Bronchial epithelial cell (primary cell): ENCODE measurements around the gene XDH. TPM values are rescaled to one million over a fixed set of nuclear protein-coding genes. Genes with fewer than 3 reads are reported as not detected.
A peak's percentile ranks its signal among the peaks of the same experiment; 100 is the strongest.

Source experiments
- DNase-seq: peaks from one replicate; pipeline ENCODE4 v3.0.0-alpha.2; 2010; ENCODE audit warnings: low read depth
- FAIRE-seq: peaks from 2 replicates; lab custom pipeline; 2011; peaks lifted over from hg19 to GRCh38; lab: Jason Lieb, UNC
- H3K27me3 ChIP-seq: 2 replicates; pipeline ENCODE4 v1.5.1; 2011; ENCODE audit warnings: low read length; ENCODE audit not compliant: control insufficient read depth, insufficient read depth
- H3K36me3 ChIP-seq: 2 replicates; pipeline ENCODE4 v1.5.1; 2011; ENCODE audit warnings: low read length; ENCODE audit not compliant: control insufficient read depth, insufficient read depth
- H3K4me3 ChIP-seq: 2 replicates; pipeline ENCODE4 v1.5.1; 2011; ENCODE audit warnings: mild to moderate bottlenecking, low read depth, low read length, control low read depth
- CTCF ChIP-seq: IDR thresholded peaks from 2 replicates; pipeline ENCODE4 v1.5.1; 2011; ENCODE audit warnings: mild to moderate bottlenecking, moderate library complexity, low read length, control low read depth, inconsistent platforms; ENCODE audit not compliant: insufficient read depth, severe bottlenecking
- total RNA-seq: library from RNA; depleted of rRNA; stranded (reverse); fragments of >200 nt; gene quantifications from 2 replicates; pipeline ENCODE4 v1.2.1, GENCODE V29; 2014

The XDH gene
- total RNA-seq, 1 donor from 2014 or later = 6.1 TPM

GRCh38 chr2:31344447-31344846, 70.1 kb downstream of the XDH start:
- no peaks in the 10 kb centered on the region for H3K36me3 ChIP-seq

GRCh38 chr2:31341351-31341750, 73.2 kb downstream of the XDH start:
- Histone ChIP-seq H3K27me3 (no peaks in the 10 kb centered on the region), H3K36me3 (no peaks in the 10 kb centered on the region), H3K4me3 (no peak overlapping the region)
- peak; percentile 43 for FAIRE-seq
- no peak for TF ChIP-seq CTCF
- no peak for DNase-seq

More at GRCh38 chr2:31344447-31344846, 70.1 kb downstream of the XDH start:
- DNase-seq = no peak
- no peak for FAIRE-seq
- TF ChIP-seq CTCF = no peak
- Histone ChIP-seq H3K4me3 (no peak overlapping the region), H3K27me3 (no peaks in the 10 kb centered on the region)

GRCh38 chr2:31339696-31340095, 74.8 kb downstream of the XDH start:
- FAIRE-seq (no peak), DNase-seq (no peak)
- H3K36me3 ChIP-seq = no peaks in the 10 kb centered on the region
- no peak for TF ChIP-seq CTCF
- H3K27me3 ChIP-seq = no peaks in the 10 kb centered on the region
- H3K4me3 ChIP-seq = no peak overlapping the region

GRCh38 chr2:31337860-31338259, 76.7 kb downstream of the XDH start:
- DNase-seq = peak; percentile 96
- H3K36me3 ChIP-seq = no peaks in the 10 kb centered on the region
- no peaks in the 10 kb centered on the region for H3K27me3 ChIP-seq
- H3K4me3 ChIP-seq = no peak overlapping the region
- TF ChIP-seq CTCF = no peak
- FAIRE-seq = peak; percentile 47

- FAIRE-seq (no peak), DNase-seq (no peak)
- H3K4me3 ChIP-seq = no peak overlapping the region
Observed at GRCh38 chr2:31337197-31337596, 77.3 kb downstream of the XDH start.

More at GRCh38 chr2:31337197-31337596, 77.3 kb downstream of the XDH start:
- H3K27me3 ChIP-seq = no peaks in the 10 kb centered on the region
- H3K36me3 ChIP-seq = no peaks in the 10 kb centered on the region
- no peak for TF ChIP-seq CTCF
